Activated gamma-delta T cell treated with Interleukin-2 at 50 U/mL for 16 hours (primary cell): ENCODE measurements around the gene ALOX5AP.

Source experiments
- DNase-seq: peaks from one replicate; pipeline ENCODE4 v3.0.0-alpha.2; 2020

The ALOX5AP gene

GRCh38 chr13:30735025-30735871 lies at the start of gene ALOX5AP:
TSS of gene ALOX5AP (plus strand) at chr13:30735543. CDS start at chr13:30735606, 63 bp downstream.
- DNase-seq: peak; percentile 33

GRCh38 chr13:30685987-30686386 lies 49.4 kb upstream of the ALOX5AP start:
- no peak for DNase-seq

GRCh38 chr13:30687601-30688000 lies 47.7 kb upstream of the ALOX5AP start:
- DNase-seq: no peak

- no peak for DNase-seq
Measured at GRCh38 chr13:30689752-30690151, 45.6 kb upstream of the ALOX5AP start.

GRCh38 chr13:30690282-30691188 lies 44.8 kb upstream of the ALOX5AP start:
- no peak for DNase-seq

GRCh38 chr13:30692113-30692512 lies 43.2 kb upstream of the ALOX5AP start:
- no peak for DNase-seq

GRCh38 chr13:30696278-30697176 lies 38.8 kb upstream of the ALOX5AP start:
- no peak for DNase-seq

- DNase-seq: no peak
Measured at GRCh38 chr13:30697177-30697953, 38.0 kb upstream of the ALOX5AP start.

GRCh38 chr13:30697996-30698401 lies 37.3 kb upstream of the ALOX5AP start:
- no peak for DNase-seq

- no peak for DNase-seq
Measured at GRCh38 chr13:30698488-30699005, 36.8 kb upstream of the ALOX5AP start.

GRCh38 chr13:30700364-30700763 lies 35.0 kb upstream of the ALOX5AP start:
- no peak for DNase-seq

GRCh38 chr13:30702006-30702405 lies 33.3 kb upstream of the ALOX5AP start:
- no peak for DNase-seq

GRCh38 chr13:30704596-30704995 lies 30.7 kb upstream of the ALOX5AP start:
- DNase-seq: no peak

- no peak for DNase-seq
Measured at GRCh38 chr13:30705680-30706079, 29.7 kb upstream of the ALOX5AP start.

GRCh38 chr13:30708541-30708940 lies 26.8 kb upstream of the ALOX5AP start:
- DNase-seq: no peak

GRCh38 chr13:30710442-30710841 lies 24.9 kb upstream of the ALOX5AP start:
- no peak for DNase-seq

- DNase-seq: no peak
Measured at GRCh38 chr13:30711375-30711774, 24.0 kb upstream of the ALOX5AP start.

GRCh38 chr13:30711837-30712236 lies 23.5 kb upstream of the ALOX5AP start:
- no peak for DNase-seq

GRCh38 chr13:30712536-30713532 lies 22.5 kb upstream of the ALOX5AP start:
- no peak for DNase-seq

- DNase-seq: no peak
Measured at GRCh38 chr13:30714629-30715371, 20.5 kb upstream of the ALOX5AP start.
